GM12891 (cell line): ENCODE measurements around the gene SORCS2.

Experiments used
- DNase-seq: peaks from one replicate; pipeline ENCODE4 v3.0.0; 2011; ENCODE audit warnings: low spot score; ENCODE audit not compliant: insufficient read length
- FAIRE-seq: peaks from 2 replicates; lab custom pipeline; 2011; peaks lifted over from hg19 to GRCh38; lab: Jason Lieb, UNC
- PAX5 ChIP-seq: IDR thresholded peaks from 2 replicates; pipeline ENCODE4 v1.6.1; 2011; ENCODE audit warnings: low read length, moderate library complexity, mild to moderate bottlenecking; ENCODE audit not compliant: insufficient read depth, severe bottlenecking
- POLR2A ChIP-seq: IDR thresholded peaks from 2 replicates; pipeline ENCODE4 v1.6.1; 2011; ENCODE audit warnings: low read depth, low read length, control low read depth
- POLR2AphosphoS5 ChIP-seq: IDR thresholded peaks from 2 replicates; pipeline ENCODE4 v1.6.1; 2011; ENCODE audit warnings: low read depth, low read length, control low read depth
- POU2F2 ChIP-seq: IDR thresholded peaks from 2 replicates; pipeline ENCODE4 v1.6.1; 2011; ENCODE audit warnings: low read depth, mild to moderate bottlenecking, control low read depth, low read length, moderate library complexity
- SPI1 ChIP-seq: IDR thresholded peaks from 2 replicates; pipeline ENCODE4 v1.6.1; 2011; ENCODE audit warnings: low read depth, low read length, control low read depth
- TAF1 ChIP-seq: IDR thresholded peaks from 2 replicates; pipeline ENCODE4 v1.6.1; 2011; ENCODE audit warnings: low read depth, low read length, control low read depth

Gene SORCS2

DNA sequence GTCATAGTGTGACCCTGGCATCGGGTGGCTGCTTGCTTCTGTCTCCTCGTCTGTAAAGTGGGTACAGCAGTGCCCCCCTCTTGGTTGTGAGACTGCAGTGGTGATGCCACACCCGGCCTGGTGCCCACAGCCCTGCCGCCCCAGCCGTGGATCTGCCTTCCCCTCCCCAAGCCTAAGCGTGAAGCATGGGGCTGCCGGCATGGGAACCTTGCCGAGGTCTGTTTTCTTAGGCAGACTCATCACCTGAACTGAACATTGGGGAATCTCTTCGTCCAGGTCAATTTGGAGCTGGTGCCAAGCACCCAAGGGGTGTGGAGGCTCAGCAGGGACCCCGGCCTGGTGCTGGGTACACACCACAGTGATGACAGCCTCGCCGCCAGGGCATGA, 134.0 kb downstream of the SORCS2 start:
- FAIRE-seq (no peak), DNase-seq (no peak)
- TF ChIP-seq PAX5, result no peak
- no peak for TF ChIP-seq SPI1
- no peak for TF ChIP-seq POLR2AphosphoS5
- TF ChIP-seq POU2F2, result no peak
- TF ChIP-seq POLR2A, result no peak
- TF ChIP-seq TAF1, result no peak

DNA sequence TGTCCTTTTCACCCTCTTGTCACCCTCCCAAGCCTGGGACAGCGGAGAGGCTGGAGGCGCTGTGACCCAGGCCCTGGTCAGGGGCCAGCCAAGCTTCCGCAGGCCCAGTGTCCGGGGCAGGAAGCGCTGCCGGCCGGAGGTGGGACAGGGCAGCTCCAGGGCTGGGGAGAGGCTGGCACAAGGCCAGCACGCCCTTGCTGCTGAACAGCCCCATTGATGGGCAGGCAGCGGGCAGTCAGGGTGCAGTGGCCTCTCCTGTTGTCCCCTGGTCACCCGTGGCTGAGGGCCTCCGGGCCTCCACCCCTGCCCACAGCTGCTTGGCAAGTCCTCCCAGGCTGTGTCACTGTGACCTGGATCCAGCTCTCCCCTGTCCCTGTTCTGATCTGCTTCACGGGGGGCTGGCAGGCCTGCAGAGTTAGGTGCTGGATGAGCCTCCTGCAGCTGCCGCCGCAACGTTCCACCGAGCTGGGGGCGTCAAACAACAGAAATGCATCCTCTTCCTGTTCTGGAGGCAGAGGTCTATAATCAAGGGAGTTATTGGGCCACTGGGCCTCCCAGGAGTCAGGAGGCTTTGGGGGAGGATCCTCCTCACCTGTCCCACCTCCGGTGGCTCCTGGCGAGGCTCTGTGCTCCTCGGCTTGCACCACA, 134.5 kb downstream of the SORCS2 start:
- TF ChIP-seq PAX5 (no peak), POLR2A (no peak)
- FAIRE-seq, result no peak
- DNase-seq, result no peak

DNA sequence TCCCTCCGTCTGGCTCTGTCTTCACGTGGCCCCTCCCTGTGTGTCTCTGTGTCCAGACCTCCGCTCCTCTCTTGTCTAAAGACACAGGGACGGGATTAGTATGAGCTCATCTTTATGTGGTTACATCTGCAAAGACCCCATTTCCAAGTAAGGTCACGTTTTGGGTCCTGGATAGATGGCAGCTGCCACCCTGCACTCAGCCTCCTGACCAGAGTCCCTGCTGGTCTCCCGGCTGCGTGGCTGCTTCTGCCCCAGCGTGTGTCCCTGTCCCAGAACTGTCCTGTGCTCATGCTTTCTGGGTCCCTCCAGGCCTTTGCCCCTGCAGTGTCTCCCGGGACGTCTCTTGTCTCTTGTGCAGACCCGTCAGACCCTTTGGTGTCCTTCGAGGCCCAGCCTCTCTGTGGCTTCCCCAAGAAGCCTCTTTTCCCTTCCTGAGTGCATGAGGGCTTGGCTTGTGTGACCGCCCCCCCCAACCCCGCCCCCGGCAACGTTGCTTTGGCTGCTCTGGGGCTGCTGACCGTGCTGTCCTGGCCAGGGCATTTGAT, 135.1 kb downstream of the SORCS2 start:
- FAIRE-seq (no peak), DNase-seq (no peak)
- TF ChIP-seq PAX5 (no peak), POLR2A (no peak), POU2F2 (no peak), TAF1 (no peak), SPI1 (no peak)

DNA sequence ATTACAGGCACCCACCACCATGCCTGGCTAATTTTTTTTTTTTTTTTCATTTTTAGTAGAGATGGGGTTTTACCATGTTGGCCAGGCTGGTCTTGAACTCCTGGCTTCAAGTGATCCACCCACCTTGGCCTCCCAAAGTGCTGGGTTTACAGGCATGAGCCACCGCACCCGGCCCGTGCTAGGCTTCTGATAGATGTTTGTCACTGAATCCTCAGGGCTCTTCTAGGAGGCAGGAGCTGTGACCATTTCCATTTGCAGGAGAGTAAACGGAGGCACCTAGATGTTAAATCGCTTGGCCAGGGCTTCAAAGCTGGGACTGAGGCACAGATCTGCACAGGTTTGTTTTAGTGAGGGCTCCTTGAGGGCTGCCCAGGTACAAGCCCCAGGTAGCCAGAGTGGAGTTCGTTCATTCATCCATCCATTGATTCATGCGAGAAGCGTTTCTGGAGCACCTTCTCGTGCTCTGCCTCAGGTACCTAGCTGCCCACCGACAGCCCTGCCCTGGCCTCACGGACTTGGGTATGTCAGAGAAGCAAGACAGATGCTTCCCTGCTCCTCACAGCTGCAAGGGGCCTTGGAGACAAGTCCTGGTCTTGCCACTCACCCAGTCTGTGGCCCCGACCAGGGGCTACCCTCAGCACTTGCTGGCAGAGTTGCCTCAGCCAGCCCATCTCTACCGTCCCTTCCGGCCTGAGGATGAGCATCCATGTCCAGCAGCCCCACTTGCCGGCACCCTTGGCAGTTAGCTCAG, 136.0 kb downstream of the SORCS2 start:
- TF ChIP-seq POLR2AphosphoS5 (no peak), TAF1 (no peak), POU2F2 (no peak), POLR2A (no peak), PAX5 (no peak), SPI1 (no peak)
- FAIRE-seq, result no peak

GRCh38 chr4:7328913-7329638, 136.7 kb downstream of the SORCS2 start:
- TF ChIP-seq POLR2AphosphoS5 (no peak), PAX5 (no peak), SPI1 (no peak), POU2F2 (no peak), TAF1 (no peak), POLR2A (no peak)
- DNase-seq (no peak), FAIRE-seq (no peak)

More for the DNA sequence above, 136.0 kb downstream of the SORCS2 start:
- DNase-seq, result no peak

- FAIRE-seq (no peak), DNase-seq (no peak)
- no peak for TF ChIP-seq TAF1
Measured at GRCh38 chr4:7330031-7330596, 137.8 kb downstream of the SORCS2 start.

- FAIRE-seq (no peak), DNase-seq (no peak)
- TF ChIP-seq POLR2A (no peak), POLR2AphosphoS5 (no peak), PAX5 (no peak), SPI1 (no peak), POU2F2 (no peak), TAF1 (no peak)
Measured at GRCh38 chr4:7330811-7331681, 138.7 kb downstream of the SORCS2 start.

DNA sequence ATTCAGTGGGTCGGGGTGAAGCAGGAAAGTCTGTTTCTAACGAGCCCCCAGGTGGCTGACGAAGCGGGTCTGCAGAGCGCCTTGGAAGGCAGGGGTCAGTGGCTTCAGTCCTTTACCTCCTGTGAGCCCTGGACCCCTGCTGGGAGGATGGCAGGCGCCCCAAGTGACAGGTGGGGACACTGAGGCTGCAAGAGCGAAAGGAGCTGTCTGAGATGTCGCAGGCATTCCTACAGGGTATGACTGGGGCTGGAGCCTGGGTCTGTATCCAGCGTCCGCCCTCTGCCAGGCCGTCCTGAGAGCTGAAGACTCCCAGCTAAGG, 139.3 kb downstream of the SORCS2 start:
- FAIRE-seq (no peak), DNase-seq (no peak)
- TF ChIP-seq TAF1 (no peak), POLR2AphosphoS5 (no peak), POU2F2 (no peak), PAX5 (no peak), POLR2A (no peak), SPI1 (no peak)
